ENCODE data around the gene SYNGR1.

The SYNGR1 gene

GRCh38 chr22:39309881-39310714 is 39.7 kb upstream of the SYNGR1 start:
- Histone ChIP-seq H3K4me3 (ENCODE audit: low read depth, low read length) (no peak overlapping the region), H3K4me1 (ENCODE audit: control insufficient read depth, insufficient read depth, low read length) (peaks cover 5% of the 10 kb centered on the region), H3K9me3 (ENCODE audit: control insufficient read depth, insufficient read depth, low read length) (no peaks in the 10 kb centered on the region), H3K9ac (ENCODE audit: low read depth, low read length) (no peak overlapping the region), H3K36me3 (ENCODE audit: control insufficient read depth, insufficient read depth, low read length) (peaks cover 37% of the 10 kb centered on the region), H3K27me3 (ENCODE audit: control insufficient read depth, insufficient read depth, low read length) (no peaks in the 10 kb centered on the region)

GRCh38 chr22:39311592-39312400 is 38.0 kb upstream of the SYNGR1 start:
- Histone ChIP-seq H3K4me1 (ENCODE audit: control insufficient read depth, insufficient read depth, low read length) (peaks cover 13% of the 10 kb centered on the region), H3K36me3 (ENCODE audit: control insufficient read depth, insufficient read depth, low read length) (peaks cover 54% of the 10 kb centered on the region), H3K27me3 (ENCODE audit: control insufficient read depth, insufficient read depth, low read length) (no peaks in the 10 kb centered on the region), H3K9me3 (ENCODE audit: control insufficient read depth, insufficient read depth, low read length) (no peaks in the 10 kb centered on the region), H3K4me3 (ENCODE audit: low read depth, low read length) (no peak overlapping the region), H3K9ac (ENCODE audit: low read depth, low read length) (no peak overlapping the region)

- Histone ChIP-seq H3K9ac (ENCODE audit: low read depth, low read length) (no peak overlapping the region), H3K9me3 (ENCODE audit: control insufficient read depth, insufficient read depth, low read length) (no peaks in the 10 kb centered on the region), H3K36me3 (ENCODE audit: control insufficient read depth, insufficient read depth, low read length) (peaks cover 60% of the 10 kb centered on the region)
Measured at GRCh38 chr22:39312410-39312809, 37.4 kb upstream of the SYNGR1 start.

GRCh38 chr22:39313258-39314001 is 36.4 kb upstream of the SYNGR1 start:
- H3K4me1 ChIP-seq (ENCODE audit: control insufficient read depth, insufficient read depth, low read length): peaks cover 18% of the 10 kb centered on the region
- no peak overlapping the region for H3K4me3 ChIP-seq (ENCODE audit: low read depth, low read length)
- H3K9ac ChIP-seq (ENCODE audit: low read depth, low read length): no peak overlapping the region
- peaks cover 70% of the 10 kb centered on the region for H3K36me3 ChIP-seq (ENCODE audit: control insufficient read depth, insufficient read depth, low read length)
- H3K27me3 ChIP-seq (ENCODE audit: control insufficient read depth, insufficient read depth, low read length): no peaks in the 10 kb centered on the region
- no peaks in the 10 kb centered on the region for H3K9me3 ChIP-seq (ENCODE audit: control insufficient read depth, insufficient read depth, low read length)

More at GRCh38 chr22:39312410-39312809, 37.4 kb upstream of the SYNGR1 start:
- Histone ChIP-seq H3K4me1 (ENCODE audit: control insufficient read depth, insufficient read depth, low read length) (peaks cover 17% of the 10 kb centered on the region), H3K4me3 (ENCODE audit: low read depth, low read length) (no peak overlapping the region), H3K27me3 (ENCODE audit: control insufficient read depth, insufficient read depth, low read length) (no peaks in the 10 kb centered on the region)

- Histone ChIP-seq H3K4me1 (ENCODE audit: control insufficient read depth, insufficient read depth, low read length) (peaks cover 13% of the 10 kb centered on the region), H3K9ac (ENCODE audit: low read depth, low read length) (no peak overlapping the region), H3K36me3 (ENCODE audit: control insufficient read depth, insufficient read depth, low read length) (peaks cover 77% of the 10 kb centered on the region)
Measured at GRCh38 chr22:39314251-39314971, 35.4 kb upstream of the SYNGR1 start.

GRCh38 chr22:39315389-39315788 is 34.4 kb upstream of the SYNGR1 start:
- peaks cover 13% of the 10 kb centered on the region for H3K4me1 ChIP-seq (ENCODE audit: control insufficient read depth, insufficient read depth, low read length)
- H3K9me3 ChIP-seq (ENCODE audit: control insufficient read depth, insufficient read depth, low read length): no peaks in the 10 kb centered on the region
- H3K27me3 ChIP-seq (ENCODE audit: control insufficient read depth, insufficient read depth, low read length): no peaks in the 10 kb centered on the region
- H3K9ac ChIP-seq (ENCODE audit: low read depth, low read length): peak overlapping the region; percentile 71
- peaks cover 77% of the 10 kb centered on the region for H3K36me3 ChIP-seq (ENCODE audit: control insufficient read depth, insufficient read depth, low read length)
- peak overlapping the region; percentile 11 for H3K4me3 ChIP-seq (ENCODE audit: low read depth, low read length)

More at GRCh38 chr22:39314251-39314971, 35.4 kb upstream of the SYNGR1 start:
- Histone ChIP-seq H3K4me3 (ENCODE audit: low read depth, low read length) (peak overlapping the region; percentile 11), H3K27me3 (ENCODE audit: control insufficient read depth, insufficient read depth, low read length) (no peaks in the 10 kb centered on the region), H3K9me3 (ENCODE audit: control insufficient read depth, insufficient read depth, low read length) (no peaks in the 10 kb centered on the region)

GRCh38 chr22:39316440-39317083 is 33.2 kb upstream of the SYNGR1 start:
- Histone ChIP-seq H3K9me3 (ENCODE audit: control insufficient read depth, insufficient read depth, low read length) (no peaks in the 10 kb centered on the region), H3K9ac (ENCODE audit: low read depth, low read length) (peak overlapping the region; percentile 100), H3K27me3 (ENCODE audit: control insufficient read depth, insufficient read depth, low read length) (no peaks in the 10 kb centered on the region), H3K4me3 (ENCODE audit: low read depth, low read length) (peak overlapping the region; percentile 98), H3K36me3 (ENCODE audit: control insufficient read depth, insufficient read depth, low read length) (peaks cover 75% of the 10 kb centered on the region), H3K4me1 (ENCODE audit: control insufficient read depth, insufficient read depth, low read length) (peaks cover 13% of the 10 kb centered on the region)

- H3K9ac ChIP-seq (ENCODE audit: low read depth, low read length): peak overlapping the region; percentile 100
- peaks cover 68% of the 10 kb centered on the region for H3K36me3 ChIP-seq (ENCODE audit: control insufficient read depth, insufficient read depth, low read length)
- H3K4me3 ChIP-seq (ENCODE audit: low read depth, low read length): peak overlapping the region; percentile 98
- peaks cover 13% of the 10 kb centered on the region for H3K4me1 ChIP-seq (ENCODE audit: control insufficient read depth, insufficient read depth, low read length)
- H3K27me3 ChIP-seq (ENCODE audit: control insufficient read depth, insufficient read depth, low read length): no peaks in the 10 kb centered on the region
- no peaks in the 10 kb centered on the region for H3K9me3 ChIP-seq (ENCODE audit: control insufficient read depth, insufficient read depth, low read length)
Measured at GRCh38 chr22:39317084-39317774, 32.6 kb upstream of the SYNGR1 start.

GRCh38 chr22:39317775-39318506 is 31.9 kb upstream of the SYNGR1 start:
- Histone ChIP-seq H3K36me3 (ENCODE audit: control insufficient read depth, insufficient read depth, low read length) (peaks cover 61% of the 10 kb centered on the region), H3K9me3 (ENCODE audit: control insufficient read depth, insufficient read depth, low read length) (no peaks in the 10 kb centered on the region), H3K27me3 (ENCODE audit: control insufficient read depth, insufficient read depth, low read length) (no peaks in the 10 kb centered on the region), H3K4me3 (ENCODE audit: low read depth, low read length) (peak overlapping the region; percentile 98), H3K9ac (ENCODE audit: low read depth, low read length) (peak overlapping the region; percentile 100), H3K4me1 (ENCODE audit: control insufficient read depth, insufficient read depth, low read length) (peaks cover 13% of the 10 kb centered on the region)

Data from iPS-15b (cell line).